OCI-LY1 (cell line): ENCODE data around the gene PTTG1.

Source experiments
- H2AFZ ChIP-seq: fragments of 200-600 bp; sonication (generic), shearing (Covaris generic); 2 replicates; pipeline ENCODE4 v1.6.0; 2014; ENCODE audit warnings: antibody characterized with exemption, mild to moderate bottlenecking, low read length
- H3F3A ChIP-seq: fragments of 200-600 bp; sonication (generic), shearing (Covaris generic); 2 replicates; pipeline ENCODE4 v1.6.0; 2014; ENCODE audit warnings: mild to moderate bottlenecking, antibody characterized with exemption, low read length, moderate library complexity; ENCODE audit not compliant: insufficient read depth
- H3K27ac ChIP-seq: fragments of 200-600 bp; sonication (generic); 2 replicates; pipeline ENCODE4 v1.5.1; 2014; ENCODE audit warnings: low read length, mixed run types, mild to moderate bottlenecking, low read depth; ENCODE audit not compliant: poor library complexity, severe bottlenecking
- H3K27me3 ChIP-seq: fragments of 200-600 bp; sonication (generic); 2 replicates; pipeline ENCODE4 v1.6.0; 2014; ENCODE audit warnings: antibody characterized with exemption, mild to moderate bottlenecking, low read length, moderate library complexity; ENCODE audit not compliant: insufficient read depth
- H3K36me3 ChIP-seq: fragments of 200-600 bp; sonication (generic); 2 replicates; pipeline ENCODE4 v1.6.1; 2014; ENCODE audit warnings: mild to moderate bottlenecking, antibody characterized with exemption, low read length, moderate library complexity, mixed read lengths; ENCODE audit not compliant: insufficient read depth
- H3K4me1 ChIP-seq: fragments of 200-600 bp; sonication (generic); 2 replicates; pipeline ENCODE4 v1.5.1; 2014; ENCODE audit warnings: mild to moderate bottlenecking, low read length, moderate library complexity; ENCODE audit not compliant: insufficient read depth, severe bottlenecking
- H3K4me2 ChIP-seq: fragments of 200-600 bp; sonication (generic), shearing (Covaris generic); 2 replicates; pipeline ENCODE4 v1.6.1; 2014; ENCODE audit warnings: low read length
- H3K4me3 ChIP-seq: fragments of 200-600 bp; sonication (generic); 2 replicates; pipeline ENCODE4 v1.5.1; 2014; ENCODE audit warnings: low read length, low read depth, mild to moderate bottlenecking, mixed read lengths; ENCODE audit not compliant: poor library complexity, severe bottlenecking
- H3K79me2 ChIP-seq: fragments of 200-600 bp; shearing (Covaris generic); 2 replicates; pipeline ENCODE4 v1.6.1; 2016; ENCODE audit warnings: mixed run types, low read length, mixed read lengths; ENCODE audit not compliant: insufficient read depth
- H3K9ac ChIP-seq: fragments of 200-600 bp; sonication (generic), shearing (Covaris generic); 2 replicates; pipeline ENCODE4 v1.6.1; 2014; ENCODE audit warnings: mild to moderate bottlenecking, low read length, mixed read lengths
- H3K9me2 ChIP-seq: fragments of 200-600 bp; sonication (generic), shearing (Covaris generic); 2 replicates; pipeline ENCODE4 v1.6.1; 2014; ENCODE audit warnings: low read depth, mild to moderate bottlenecking, low read length, mixed read lengths
- H3K9me3 ChIP-seq: fragments of 200-600 bp; shearing (Covaris generic); 2 replicates; pipeline ENCODE4 v1.6.1; 2014; ENCODE audit warnings: low read length, mixed read lengths
- H4K20me1 ChIP-seq: fragments of 200-600 bp; sonication (generic), shearing (Covaris generic); 2 replicates; pipeline ENCODE4 v1.6.0; 2016; ENCODE audit warnings: mild to moderate bottlenecking, low read length; ENCODE audit not compliant: insufficient read depth
- EZH2 ChIP-seq: fragments of 200-600 bp; sonication (generic), shearing (Covaris generic); IDR thresholded peaks from 2 replicates; pipeline ENCODE4 v1.8.0; 2017; ENCODE audit warnings: borderline replicate concordance, mixed run types, mild to moderate bottlenecking, antibody characterized with exemption, low read length, moderate library complexity, mixed read lengths
- TF ChIP-seq, protein P1 (sequence below): fragments of 200-600 bp; sonication (generic), shearing (Covaris generic); IDR thresholded peaks from 2 replicates; pipeline ENCODE4 v1.5.1; 2017; ENCODE audit warnings: mild to moderate bottlenecking, antibody characterized with exemption, low read length, moderate library complexity, mixed read lengths

PTTG1 gene

DNA sequence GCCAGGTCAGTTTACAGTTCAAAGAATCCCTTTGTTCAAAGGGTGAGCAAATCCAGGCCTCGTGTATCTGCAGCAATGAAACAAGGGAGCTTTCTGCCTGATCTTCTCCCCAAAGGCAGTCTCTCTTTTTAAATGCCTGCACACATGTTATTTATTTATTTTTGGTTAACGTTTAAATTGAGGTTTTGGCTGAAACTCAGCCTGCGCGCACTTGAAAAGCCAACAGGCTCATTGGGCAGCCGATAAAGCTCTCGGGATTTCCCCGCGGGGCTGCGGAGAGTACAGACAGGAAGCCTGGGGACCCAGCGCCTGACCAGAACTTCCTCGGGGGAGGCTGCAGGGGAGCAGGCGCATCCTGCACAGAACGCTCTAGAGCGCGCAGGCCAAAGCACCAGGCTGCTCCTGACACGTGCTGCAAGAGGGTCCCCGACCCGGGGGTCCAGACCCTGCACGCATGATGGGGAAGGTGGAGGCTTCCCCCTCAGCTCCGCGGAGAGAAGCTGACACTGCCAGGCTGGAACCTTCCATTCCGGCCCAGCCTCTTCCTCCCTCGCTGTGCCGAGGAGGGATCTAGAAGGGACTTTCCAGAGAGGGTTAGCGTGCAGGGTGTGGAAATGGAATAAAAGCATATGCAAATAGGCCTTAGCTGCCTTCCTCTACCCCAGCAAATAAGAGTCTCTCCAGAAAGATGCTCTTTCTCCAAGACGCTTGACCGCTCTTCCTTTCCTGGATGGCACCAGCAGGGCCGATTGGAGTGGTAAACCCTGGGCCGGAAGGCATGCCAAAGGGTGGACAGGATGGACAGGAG is 46.1 kb downstream of the PTTG1 start:
- peaks cover 6% of the 10 kb centered on the region; the same call in 1 of the 2 replicates for H3K36me3 ChIP-seq
- H3K27me3 ChIP-seq, result no peaks in the 10 kb centered on the region
- peak overlapping the region; percentile 88 for H3K4me3 ChIP-seq
- peak overlapping the region; percentile 77 for H3K9ac ChIP-seq
- TF ChIP-seq, protein P1, sequence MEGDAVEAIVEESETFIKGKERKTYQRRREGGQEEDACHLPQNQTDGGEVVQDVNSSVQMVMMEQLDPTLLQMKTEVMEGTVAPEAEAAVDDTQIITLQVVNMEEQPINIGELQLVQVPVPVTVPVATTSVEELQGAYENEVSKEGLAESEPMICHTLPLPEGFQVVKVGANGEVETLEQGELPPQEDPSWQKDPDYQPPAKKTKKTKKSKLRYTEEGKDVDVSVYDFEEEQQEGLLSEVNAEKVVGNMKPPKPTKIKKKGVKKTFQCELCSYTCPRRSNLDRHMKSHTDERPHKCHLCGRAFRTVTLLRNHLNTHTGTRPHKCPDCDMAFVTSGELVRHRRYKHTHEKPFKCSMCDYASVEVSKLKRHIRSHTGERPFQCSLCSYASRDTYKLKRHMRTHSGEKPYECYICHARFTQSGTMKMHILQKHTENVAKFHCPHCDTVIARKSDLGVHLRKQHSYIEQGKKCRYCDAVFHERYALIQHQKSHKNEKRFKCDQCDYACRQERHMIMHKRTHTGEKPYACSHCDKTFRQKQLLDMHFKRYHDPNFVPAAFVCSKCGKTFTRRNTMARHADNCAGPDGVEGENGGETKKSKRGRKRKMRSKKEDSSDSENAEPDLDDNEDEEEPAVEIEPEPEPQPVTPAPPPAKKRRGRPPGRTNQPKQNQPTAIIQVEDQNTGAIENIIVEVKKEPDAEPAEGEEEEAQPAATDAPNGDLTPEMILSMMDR, result no peak
- TF ChIP-seq EZH2, result no peak
- H4K20me1 ChIP-seq, result no peaks in the 10 kb centered on the region
- H3K9me2 ChIP-seq, result no peaks in the 10 kb centered on the region
- H3K27ac ChIP-seq, result peak overlapping the region; percentile 86
- H3K4me1 ChIP-seq, result peaks cover 76% of the 10 kb centered on the region
- peaks cover 46% of the 10 kb centered on the region for H3K79me2 ChIP-seq
- no peak overlapping the region for H2AFZ ChIP-seq
- H3K9me3 ChIP-seq, result no peaks in the 10 kb centered on the region
- peak overlapping the region; percentile 94 for H3K4me2 ChIP-seq
- H3F3A ChIP-seq, result no peaks in the 10 kb centered on the region

DNA sequence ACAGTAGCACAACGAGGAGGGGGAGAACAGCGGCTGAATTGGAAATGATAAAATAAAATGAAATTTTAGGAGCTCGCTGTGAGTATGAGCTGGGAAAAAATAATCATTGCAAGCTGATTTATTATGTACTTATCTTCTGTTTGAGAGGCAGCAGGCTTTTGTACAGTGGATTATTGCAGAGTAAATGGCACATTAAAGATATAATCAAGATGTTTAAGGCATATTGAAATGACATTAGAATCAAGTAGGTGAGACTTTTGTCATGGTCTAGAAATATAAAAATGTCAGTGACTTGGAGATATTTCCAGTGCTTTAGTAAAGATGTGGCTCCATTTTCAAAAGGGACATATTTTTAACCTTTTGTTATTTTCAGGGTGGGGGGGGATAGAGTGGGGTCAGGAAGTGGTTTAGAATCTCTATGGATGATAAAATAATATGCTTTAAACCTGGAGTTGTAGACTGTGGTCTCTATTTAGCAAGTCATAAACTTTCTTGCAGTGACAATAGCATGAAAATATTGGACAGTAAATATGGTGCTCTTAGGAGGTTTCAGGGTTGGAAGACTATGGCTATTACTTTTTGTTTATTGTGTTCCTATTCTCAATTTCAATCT is 46.8 kb downstream of the PTTG1 start:
- no peaks in the 10 kb centered on the region for H3K27me3 ChIP-seq
- H3K27ac ChIP-seq, result peak overlapping the region; percentile 86
- H2AFZ ChIP-seq, result no peak overlapping the region

DNA sequence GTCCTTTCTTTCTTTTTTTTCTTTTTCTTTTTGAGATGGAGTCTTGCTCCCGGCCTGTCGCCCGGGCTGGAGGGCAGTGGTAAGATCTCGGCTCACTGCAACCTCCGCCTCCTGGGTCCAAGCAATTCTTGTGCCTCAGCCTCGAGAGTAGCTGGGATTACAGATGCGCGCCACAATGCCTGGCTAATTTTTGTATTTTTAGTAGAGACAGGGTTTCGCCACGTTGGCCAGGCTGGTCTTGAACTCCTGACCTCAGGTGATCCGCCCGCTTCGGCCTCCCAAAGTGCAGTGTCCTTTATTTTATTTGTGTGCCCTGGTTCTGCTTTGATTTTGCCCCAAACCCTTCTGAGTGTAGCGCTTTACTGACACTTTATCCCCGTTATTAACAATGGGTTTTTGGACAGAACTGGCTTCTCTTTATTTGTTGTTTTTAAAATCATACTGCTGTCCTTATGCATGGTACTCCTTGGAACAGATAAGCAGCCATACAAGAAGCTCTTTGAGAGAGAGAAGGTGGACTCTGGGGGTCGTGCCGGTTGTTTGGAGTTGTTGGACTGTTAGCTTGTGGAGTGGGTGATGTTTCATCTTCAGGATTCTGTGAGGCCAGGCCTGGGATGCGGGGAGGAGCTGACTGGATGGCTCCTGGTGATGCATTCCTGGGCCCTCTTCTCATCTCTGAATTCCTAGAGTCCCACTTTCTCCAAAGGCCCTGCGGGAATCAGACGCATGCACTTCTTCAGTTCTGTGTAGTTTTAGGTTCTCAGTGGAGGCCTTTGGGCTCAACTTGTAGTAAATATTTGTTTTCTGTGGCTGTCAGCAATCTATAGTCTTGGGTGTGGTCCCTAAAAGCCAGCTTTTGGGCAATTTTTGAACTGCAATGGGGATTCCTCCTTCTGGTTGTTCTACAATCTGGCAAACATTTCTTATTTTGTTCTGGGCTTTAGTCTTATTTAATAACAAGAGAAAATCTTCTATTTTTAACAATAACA is 47.8 kb downstream of the PTTG1 start:
- Histone ChIP-seq H3K9me2 (no peaks in the 10 kb centered on the region), H3K4me2 (peak overlapping the region; percentile 94), H2AFZ (no peak overlapping the region), H3K4me3 (peak overlapping the region; percentile 88), H3K9ac (peak overlapping the region; percentile 77), H3K27me3 (no peaks in the 10 kb centered on the region), H4K20me1 (no peaks in the 10 kb centered on the region), H3K9me3 (no peaks in the 10 kb centered on the region), H3F3A (no peaks in the 10 kb centered on the region), H3K79me2 (peaks cover 63% of the 10 kb centered on the region), H3K36me3 (peaks cover 19% of the 10 kb centered on the region), H3K4me1 (peaks cover 82% of the 10 kb centered on the region), H3K27ac (peak overlapping the region; percentile 86)
- TF ChIP-seq EZH2, result no peak
- TF ChIP-seq, protein P1, result no peak

More for the DNA sequence above, 46.8 kb downstream of the PTTG1 start:
- no peaks in the 10 kb centered on the region for H4K20me1 ChIP-seq
- peak overlapping the region; percentile 77 for H3K9ac ChIP-seq
- peak overlapping the region; percentile 94 for H3K4me2 ChIP-seq
- H3K4me3 ChIP-seq, result peak overlapping the region; percentile 88
- H3K79me2 ChIP-seq, result peaks cover 53% of the 10 kb centered on the region
- TF ChIP-seq, protein P1, result no peak
- TF ChIP-seq EZH2, result no peak
- peaks cover 81% of the 10 kb centered on the region for H3K4me1 ChIP-seq
- H3F3A ChIP-seq, result no peaks in the 10 kb centered on the region
- H3K9me2 ChIP-seq, result no peaks in the 10 kb centered on the region
- peaks cover 11% of the 10 kb centered on the region for H3K36me3 ChIP-seq
- H3K9me3 ChIP-seq, result no peaks in the 10 kb centered on the region
